Activated CD8-positive, alpha-beta memory T cell treated with anti-CD3 and anti-CD28 coated beads for 4 hours (primary cell): ENCODE measurements around the gene COL4A6.

Source experiments
- DNase-seq, 2 donors: peaks; one replicate each; pipeline ENCODE4 v3.0.0-alpha.2; 2020; ENCODE audit warnings: low read depth in 2 of 2

The COL4A6 gene

GRCh38 chrX:108270739-108271396, 167.4 kb downstream of the COL4A6 start:
- no peak for DNase-seq

GRCh38 chrX:108270280-108270679, 167.9 kb downstream of the COL4A6 start:
- DNase-seq: no peak

DNA sequence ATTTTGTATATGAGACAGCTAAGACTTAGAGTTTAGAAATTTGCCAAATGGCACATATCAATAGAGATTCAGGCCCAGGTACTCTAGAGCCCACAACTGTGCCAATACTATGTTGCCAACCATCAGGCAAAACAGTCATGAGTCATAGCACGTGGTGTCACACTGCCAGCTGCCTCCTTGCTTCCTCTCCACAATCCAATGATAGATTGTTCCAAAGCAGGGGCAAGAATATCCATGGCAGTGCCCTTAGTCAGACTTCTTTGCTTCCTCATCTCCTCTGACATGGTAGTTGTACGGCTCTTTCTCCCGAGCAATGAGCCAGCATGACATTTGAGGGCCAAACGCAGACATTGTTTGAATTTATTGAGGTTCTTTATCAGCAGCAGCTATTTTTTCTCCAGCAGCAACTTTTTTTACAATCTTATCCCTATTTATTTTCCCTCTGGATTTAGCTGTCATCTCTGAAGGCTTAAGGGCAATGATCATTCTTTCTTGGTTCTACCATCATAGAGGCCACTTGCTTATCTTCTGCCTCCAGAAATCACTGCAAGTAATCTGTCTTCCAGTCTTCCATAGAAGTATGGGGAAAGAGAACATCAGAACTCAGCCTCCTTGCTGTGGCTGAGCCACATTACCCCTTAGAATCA, 169.7 kb downstream of the COL4A6 start:
- no peak for DNase-seq

DNA sequence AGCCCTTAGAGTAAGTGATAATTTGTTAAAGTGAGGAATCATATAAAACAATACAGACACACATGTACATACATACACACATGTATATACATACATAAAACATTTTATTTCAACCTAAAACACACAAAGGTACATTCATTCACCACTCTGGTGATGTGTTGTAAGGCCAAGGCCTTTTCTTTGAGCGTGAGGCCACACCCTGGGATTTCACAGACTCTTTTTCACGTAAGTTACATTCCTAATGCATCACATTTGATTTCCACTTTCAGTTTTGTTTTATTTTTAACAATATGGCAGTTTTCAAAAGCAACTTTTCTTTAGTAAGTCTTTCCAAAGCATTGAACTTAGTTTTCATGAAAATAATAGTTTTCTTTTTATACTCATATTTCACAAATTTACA, 170.7 kb downstream of the COL4A6 start:
- DNase-seq: no peak

DNA sequence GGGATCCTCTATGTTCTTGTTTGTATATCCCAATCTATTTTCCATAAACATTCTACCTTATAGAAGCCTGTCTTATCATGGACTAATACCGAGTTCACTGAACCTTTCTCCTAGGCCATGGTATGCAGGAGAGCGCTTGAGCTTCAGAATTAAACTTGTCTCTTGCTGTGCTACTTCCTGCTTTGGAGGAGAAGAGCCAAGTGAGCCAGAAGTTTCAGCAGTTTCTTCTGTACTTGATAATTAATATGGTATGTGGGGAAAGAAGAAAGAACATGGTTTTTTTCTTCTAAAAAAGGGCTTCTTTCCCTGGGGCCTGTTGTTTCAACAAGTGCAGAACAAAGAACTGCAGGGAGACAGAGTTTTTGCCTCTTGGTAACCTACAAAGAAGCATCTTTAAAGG, 173.8 kb downstream of the COL4A6 start:
- DNase-seq: no peak

DNA sequence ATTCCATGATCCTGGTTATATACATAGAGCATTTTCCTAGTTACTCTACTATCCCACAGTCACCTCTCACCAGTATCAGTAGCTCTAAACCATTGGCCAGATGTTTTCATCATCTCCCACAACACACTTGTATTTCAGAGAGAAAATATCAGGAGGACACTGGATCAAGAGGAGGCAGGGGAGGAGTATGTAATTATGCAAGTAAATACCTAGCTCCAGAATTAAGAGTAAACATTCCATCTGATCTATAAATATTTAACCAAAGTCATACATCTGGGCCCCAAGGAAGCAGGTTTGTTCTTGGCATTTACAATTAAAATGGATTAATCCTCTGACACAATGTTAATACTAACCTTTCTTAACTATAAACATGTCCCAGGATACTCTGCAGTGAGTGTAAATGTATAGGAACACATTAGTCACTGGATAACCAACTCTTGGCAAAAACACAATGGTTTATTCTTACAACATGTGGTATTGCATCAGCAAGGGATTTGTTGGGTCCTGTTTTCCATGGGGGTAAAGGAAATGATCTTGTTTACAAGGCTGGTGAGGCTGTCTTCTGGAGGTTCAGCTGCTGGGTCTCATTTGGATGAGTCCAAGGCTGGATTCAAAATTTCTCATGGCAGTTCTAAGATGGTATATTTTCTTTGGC, 176.5 kb downstream of the COL4A6 start:
- no peak for DNase-seq

DNA sequence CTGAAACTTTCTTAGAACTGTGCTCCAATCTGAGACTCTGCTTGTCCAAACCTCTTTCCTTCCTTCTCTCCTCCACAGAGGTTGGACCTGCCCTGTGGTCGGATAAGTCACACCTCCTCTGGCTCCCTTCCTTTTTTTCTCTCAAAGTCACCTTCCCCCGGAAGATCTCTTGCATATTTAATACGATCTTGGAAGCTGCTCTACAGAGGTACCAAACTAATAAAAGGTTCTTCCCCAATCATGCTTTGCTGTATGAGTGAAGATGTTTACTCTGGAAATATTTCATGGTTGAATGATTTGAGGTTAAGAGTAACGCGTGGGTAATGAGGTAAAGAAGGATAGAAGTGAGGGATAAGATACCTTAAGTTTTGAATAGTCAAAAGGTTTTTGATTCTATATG, 180.7 kb downstream of the COL4A6 start:
- DNase-seq: no peak

DNA sequence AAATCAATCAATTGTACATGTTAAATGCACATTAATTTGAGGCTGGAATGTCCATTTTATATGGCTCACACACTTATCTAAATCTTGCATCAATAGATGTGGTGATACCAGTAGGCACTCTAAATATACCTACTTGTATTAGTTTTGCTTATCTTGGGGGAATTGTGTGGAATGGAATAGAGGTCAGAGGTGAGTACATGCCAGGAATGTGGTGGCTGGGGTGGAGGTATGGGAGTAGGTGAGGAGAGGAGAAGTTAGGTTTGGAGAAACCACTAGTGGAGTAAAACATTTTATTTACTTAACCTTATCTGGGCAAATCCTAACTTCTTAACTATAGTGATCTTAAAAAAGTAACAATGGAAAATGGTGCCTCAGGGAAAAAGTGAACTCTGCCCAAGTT, 183.6 kb downstream of the COL4A6 start:
- no peak for DNase-seq

DNA sequence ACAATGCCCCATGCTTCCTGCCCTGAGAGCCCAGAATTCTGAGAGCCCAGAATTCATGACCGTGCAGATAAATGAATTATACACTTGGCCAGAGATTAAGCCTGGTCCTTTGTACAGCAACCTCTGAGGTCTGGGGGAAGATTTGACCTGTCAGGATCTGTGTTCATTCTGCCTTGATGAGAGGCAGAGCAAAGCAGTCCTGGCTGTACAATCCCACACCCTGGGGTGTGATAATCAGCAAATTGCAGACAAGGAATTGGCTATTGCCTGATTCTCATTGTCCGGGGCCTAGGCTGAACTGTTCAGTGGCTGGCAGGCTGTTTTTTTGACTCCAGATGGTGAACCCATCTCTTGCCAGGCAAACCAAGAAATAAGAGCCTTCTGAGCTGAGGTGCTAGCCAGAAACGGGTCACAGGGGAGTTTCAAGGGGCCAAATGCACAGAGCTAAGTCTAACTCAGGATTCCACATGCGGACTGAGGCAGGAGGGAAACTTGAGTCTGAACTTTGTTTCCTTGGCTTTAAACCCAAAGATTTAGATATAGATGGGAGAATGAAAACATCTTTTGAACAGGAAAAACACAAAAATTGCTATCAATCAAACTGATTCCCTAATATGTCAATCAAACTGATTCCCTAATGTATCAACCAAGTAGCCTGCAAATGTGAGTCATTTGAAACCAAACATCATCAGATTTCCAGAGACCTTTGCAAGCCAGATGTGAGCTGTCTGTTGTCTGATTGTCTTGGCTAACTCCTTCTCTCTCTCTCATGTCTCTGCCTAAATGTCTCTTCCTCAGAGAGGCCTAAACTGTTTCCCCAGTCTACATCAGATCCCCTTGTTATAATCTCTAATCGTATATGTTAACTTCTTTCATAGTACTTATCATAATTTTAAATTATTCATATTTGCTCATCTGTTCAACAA, 187.3 kb downstream of the COL4A6 start:
- no peak for DNase-seq

- DNase-seq: no peak
Observed at GRCh38 chrX:108246304-108246954, 191.8 kb downstream of the COL4A6 start.

DNA sequence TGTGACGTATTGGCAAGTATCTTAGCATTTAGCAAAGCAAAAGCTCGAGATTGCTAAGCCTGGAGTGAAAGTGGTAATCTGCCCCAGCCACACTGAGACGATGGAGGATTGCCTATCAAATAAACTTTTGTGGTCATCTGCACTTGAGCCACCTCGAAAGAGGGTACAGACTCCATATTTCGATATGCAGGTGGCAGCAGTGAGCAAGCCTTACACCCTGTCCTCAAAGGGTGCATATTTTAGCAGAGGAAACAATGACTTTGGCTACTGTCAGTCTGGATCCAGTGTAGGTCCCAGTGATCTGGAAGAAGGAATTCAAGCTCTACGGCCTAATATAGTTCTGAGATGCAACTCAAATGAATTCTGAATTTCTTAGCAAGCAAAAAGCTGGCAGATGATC, 192.8 kb downstream of the COL4A6 start:
- no peak for DNase-seq

DNA sequence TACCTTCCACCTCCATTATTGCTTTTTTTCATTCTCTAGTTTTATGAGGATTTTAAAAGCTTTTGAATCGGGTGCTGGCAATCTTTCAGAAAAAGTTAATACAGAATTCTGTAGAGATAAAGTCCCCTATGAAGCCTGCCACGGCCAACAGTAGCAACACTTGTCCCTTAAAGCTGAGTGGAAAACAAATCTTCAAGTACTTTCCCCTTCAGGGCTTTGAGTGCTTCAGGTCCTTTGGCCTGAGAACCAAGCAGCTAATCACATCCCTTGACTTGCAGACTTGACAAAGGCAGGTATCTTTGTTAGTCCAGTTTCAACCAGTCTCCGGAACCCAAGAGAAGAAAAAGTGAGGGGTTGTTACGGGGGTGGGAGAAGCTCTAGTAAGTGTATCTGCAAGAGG, 202.2 kb downstream of the COL4A6 start:
- no peak for DNase-seq

GRCh38 chrX:108230574-108230973, 207.6 kb downstream of the COL4A6 start:
- DNase-seq: no peak

- DNase-seq: no peak
Observed at GRCh38 chrX:108224727-108225621, 213.2 kb downstream of the COL4A6 start.

DNA sequence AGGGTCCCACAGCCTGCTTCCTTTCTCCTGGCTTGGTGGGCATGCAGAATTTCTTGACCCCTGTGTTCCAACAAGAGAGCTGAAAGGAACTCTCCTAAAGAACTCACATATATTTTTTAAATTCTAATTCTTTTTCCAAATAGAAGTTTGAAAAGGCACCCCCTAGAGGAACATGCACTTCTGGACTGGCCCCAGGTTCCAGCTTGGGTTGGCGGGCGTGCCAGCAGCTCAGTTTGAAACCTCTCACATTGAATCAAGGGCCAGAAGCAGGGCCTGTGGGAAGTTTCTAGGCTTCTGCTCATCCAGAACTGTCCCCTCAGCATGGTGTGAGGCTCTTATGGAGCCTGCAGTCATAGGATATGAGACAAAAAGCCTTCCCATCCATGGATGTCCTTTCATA, 214.0 kb downstream of the COL4A6 start:
- DNase-seq: no peak

DNA sequence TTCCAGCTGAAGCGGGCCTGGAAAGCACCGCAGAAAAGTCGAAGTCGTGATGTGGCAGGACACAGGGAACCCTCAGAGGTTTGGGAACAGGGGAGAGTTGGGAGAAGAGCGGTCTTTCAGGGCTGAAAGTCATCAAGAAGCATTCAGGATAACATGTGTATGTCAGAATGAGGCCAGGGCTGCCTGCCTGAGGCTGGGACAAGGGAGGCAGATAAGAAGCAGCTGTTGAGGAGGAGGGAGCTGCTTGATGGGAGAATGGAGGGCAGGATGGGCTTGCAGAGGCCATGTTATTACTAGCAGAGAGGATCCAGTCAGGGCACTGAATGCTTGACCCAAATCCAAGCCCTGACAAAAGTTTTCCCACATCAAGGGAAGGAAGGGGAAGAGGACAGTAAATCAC, 214.6 kb downstream of the COL4A6 start:
- no peak for DNase-seq

DNA sequence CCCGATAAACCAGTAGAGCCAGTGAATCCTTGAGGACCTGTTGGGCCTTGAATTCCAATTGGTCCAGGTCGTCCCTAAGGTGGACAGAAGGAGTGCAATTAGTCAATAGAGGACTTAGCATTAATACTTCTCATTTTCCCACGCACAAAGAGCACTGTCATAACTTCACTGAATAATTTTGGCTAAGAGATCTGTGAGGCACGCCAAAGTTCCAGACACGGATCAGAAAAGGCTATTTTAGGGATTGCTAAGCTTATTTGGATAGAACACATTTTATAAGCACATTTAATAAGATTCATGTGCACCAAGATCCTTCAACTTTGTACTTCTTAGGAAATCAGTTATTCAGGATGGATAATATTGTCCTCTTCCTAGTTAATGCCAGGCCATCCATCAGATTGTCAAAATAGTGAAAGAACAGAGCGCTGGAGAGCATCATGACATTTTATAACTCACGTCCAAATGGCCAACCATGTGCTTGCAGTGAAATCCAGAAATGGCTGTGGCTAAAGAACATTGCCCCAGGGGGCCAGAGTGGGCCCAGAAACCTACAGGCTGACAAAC, 216.8 kb downstream of the COL4A6 start:
- DNase-seq: no peak

DNA sequence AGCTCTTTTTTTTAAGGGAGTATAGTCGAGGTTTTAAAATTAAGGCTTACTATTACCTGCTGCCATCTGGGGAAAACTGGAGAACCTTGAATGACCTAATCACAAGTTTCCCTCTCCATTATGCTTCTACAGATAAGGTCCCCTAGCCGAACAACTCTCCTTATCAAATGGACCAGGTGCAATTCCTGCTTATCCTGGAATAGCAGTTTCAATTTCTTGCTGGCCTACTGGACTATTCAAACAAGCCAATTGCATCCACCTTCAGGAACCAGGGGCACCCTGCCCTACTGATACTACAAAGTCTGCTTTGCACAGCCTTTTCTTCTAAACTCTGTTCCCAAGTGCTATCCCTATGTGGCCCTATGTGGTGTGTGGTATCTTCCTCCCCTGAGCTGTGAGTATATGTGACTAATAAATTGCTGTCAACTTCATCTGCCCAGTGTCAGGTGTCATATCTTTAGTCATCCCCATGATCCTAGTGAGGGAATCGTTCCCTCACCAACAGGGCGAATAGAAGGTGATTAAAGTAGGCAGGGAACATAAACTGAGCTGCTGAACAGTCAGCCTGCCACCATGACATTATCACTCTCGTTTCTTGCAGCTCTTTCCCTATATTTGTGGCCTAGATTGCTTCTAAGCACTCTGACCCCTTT, 218.1 kb downstream of the COL4A6 start:
- DNase-seq: no peak

DNA sequence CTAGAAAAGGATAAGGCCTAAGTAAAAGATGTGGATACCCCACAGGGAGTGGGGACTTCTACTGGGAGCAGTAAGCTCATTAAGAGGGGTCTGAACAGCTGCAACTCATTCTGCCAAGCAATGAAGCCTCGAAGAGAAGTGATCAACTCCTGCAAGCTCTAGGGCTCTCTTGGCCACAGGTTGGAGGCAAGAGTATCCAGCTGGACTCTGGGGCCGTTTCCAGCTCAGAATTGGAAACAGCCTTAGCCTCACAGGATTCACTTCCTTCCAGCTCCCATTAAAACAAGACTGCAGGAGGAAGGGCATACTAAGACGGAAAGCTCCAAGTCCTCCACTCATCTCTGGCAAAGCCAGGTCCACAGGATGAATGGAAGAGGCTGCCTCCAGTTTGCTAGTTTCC, 220.3 kb downstream of the COL4A6 start:
- DNase-seq: no peak
